Keratinocyte (primary cell): ENCODE data around the gene ILKAP. TPM values are rescaled to one million over a fixed set of nuclear protein-coding genes. Genes with fewer than 3 reads are reported as not detected.

Experiments
- DNase-seq: peaks from one replicate; pipeline ENCODE4 v3.0.0-alpha.2; 2011; ENCODE audit warnings: low read depth, missing footprints, low spot score
- FAIRE-seq: peaks from 2 replicates; lab custom pipeline; 2011; peaks lifted over from hg19 to GRCh38; lab: Jason Lieb, UNC
- H2AFZ ChIP-seq: 2 replicates; pipeline ENCODE4 v1.6.0; 2012; ENCODE audit warnings: low read length, control low read depth, inconsistent platforms; ENCODE audit not compliant: control insufficient read depth
- H3K27ac ChIP-seq: 2 replicates; pipeline ENCODE4 v1.5.1; 2011; ENCODE audit warnings: low read length; ENCODE audit not compliant: control insufficient read depth, insufficient read depth
- H3K27me3 ChIP-seq: 3 replicates; pipeline ENCODE4 v1.6.0; 2011; ENCODE audit warnings: low read length; ENCODE audit not compliant: control insufficient read depth, insufficient read depth; ENCODE audit errors: extremely low read depth
- H3K36me3 ChIP-seq, 2 experiments: 2 replicates in 1 of 2; 3 replicates in 1 of 2; pipeline ENCODE4 v1.5.1; 2011; ENCODE audit warnings: low read length in 2 of 2, mild to moderate bottlenecking in 1 of 2; ENCODE audit not compliant: control insufficient read depth in 2 of 2, insufficient read depth in 2 of 2; ENCODE audit errors: extremely low read depth in 1 of 2
- H3K4me1 ChIP-seq: 3 replicates; pipeline ENCODE4 v1.5.1; 2011; ENCODE audit warnings: low read length; ENCODE audit not compliant: control insufficient read depth, insufficient read depth; ENCODE audit errors: extremely low read depth
- H3K4me2 ChIP-seq: 3 replicates; pipeline ENCODE4 v1.6.0; 2011; ENCODE audit warnings: low read depth, low read length; ENCODE audit not compliant: control insufficient read depth, insufficient read depth; ENCODE audit errors: extremely low read depth
- H3K4me3 ChIP-seq, 3 experiments: fragments of 200-600 bp in 1 of 3; sonication (generic) in 1 of 3; 2 replicates in 2 of 3; 3 replicates in 1 of 3; pipeline ENCODE4 v1.5.1; 2011 to 2016; ENCODE audit warnings: low read length in 3 of 3, mild to moderate bottlenecking in 3 of 3, control low read depth in 2 of 3, inconsistent platforms in 1 of 3, low read depth in 1 of 3, mixed read lengths in 1 of 3, mixed run types in 1 of 3, moderate library complexity in 1 of 3; ENCODE audit not compliant: control insufficient read depth in 2 of 3, insufficient read depth in 2 of 3; ENCODE audit errors: extremely low read depth in 1 of 3
- H3K79me2 ChIP-seq: 2 replicates; pipeline ENCODE4 v1.6.0; 2012; ENCODE audit warnings: low read length; ENCODE audit not compliant: control insufficient read depth, insufficient read depth
- H3K9ac ChIP-seq: 3 replicates; pipeline ENCODE4 v1.6.0; 2011; ENCODE audit warnings: low read length; ENCODE audit not compliant: control insufficient read depth, insufficient read depth; ENCODE audit errors: extremely low read depth
- H3K9me1 ChIP-seq: 3 replicates; pipeline ENCODE4 v1.6.0; 2011; ENCODE audit warnings: low read length; ENCODE audit not compliant: control insufficient read depth, insufficient read depth; ENCODE audit errors: extremely low read depth
- H3K9me3 ChIP-seq: 2 replicates; pipeline ENCODE4 v1.5.1; 2012; ENCODE audit warnings: low read depth, low read length; ENCODE audit not compliant: control insufficient read depth
- H4K20me1 ChIP-seq: 3 replicates; pipeline ENCODE4 v1.6.0; 2011; ENCODE audit warnings: low read length; ENCODE audit not compliant: control insufficient read depth, insufficient read depth; ENCODE audit errors: extremely low read depth
- EZH2 ChIP-seq: IDR thresholded peaks from one replicate; pipeline ENCODE4 v1.6.1; 2012; ENCODE audit warnings: inconsistent platforms, mild to moderate bottlenecking, low read length, moderate library complexity
- dilution Hi-C: fragments of 300-500 bp; cut with MboI; formaldehyde crosslinking; loops from one replicate; pipeline ENCODE4 v1.7.0; 2020; ENCODE audit warnings: low sequenced_read_pairs; ENCODE audit not compliant: extremely low pct_ligation_motif_present
- polyA plus RNA-seq, 5 experiments: library from polyadenylated mRNA; depleted of rRNA in 3 of 5; stranded (reverse) in 3 of 5; stranded (forward) in 1 of 5; unstranded in 1 of 5; fragments of >200 nt; gene quantifications; 1 replicate in 1 of 5; 2 replicates in 3 of 5; 3 replicates in 1 of 5; pipeline versions ENCODE4 v1.2.1 to v1.2.3, GENCODE V29; 2011 to 2012; ENCODE audit warnings: missing spikeins in 2 of 5, low read depth in 1 of 5, low replicate concordance in 1 of 5
- TF ChIP-seq, protein P1 (sequence below), 3 experiments: IDR thresholded peaks in 1 of 3; conservative IDR thresholded peaks in 1 of 3; optimal IDR thresholded peaks in 1 of 3; 2 replicates in 2 of 3; 3 replicates in 1 of 3; pipeline versions ENCODE3 to v1.5.1; 2011; ENCODE audit warnings: low read length in 3 of 3, mild to moderate bottlenecking in 3 of 3, moderate library complexity in 2 of 3, control low read depth in 1 of 3, inconsistent platforms in 1 of 3; ENCODE audit not compliant: insufficient read depth in 2 of 3; ENCODE audit errors: extremely low read depth in 1 of 3

Gene ILKAP
- polyA plus RNA-seq, 1 donor (not counting 4 experiments of a cell fraction or from before 2014, with no cell fraction given), result 39.1 TPM

DNA sequence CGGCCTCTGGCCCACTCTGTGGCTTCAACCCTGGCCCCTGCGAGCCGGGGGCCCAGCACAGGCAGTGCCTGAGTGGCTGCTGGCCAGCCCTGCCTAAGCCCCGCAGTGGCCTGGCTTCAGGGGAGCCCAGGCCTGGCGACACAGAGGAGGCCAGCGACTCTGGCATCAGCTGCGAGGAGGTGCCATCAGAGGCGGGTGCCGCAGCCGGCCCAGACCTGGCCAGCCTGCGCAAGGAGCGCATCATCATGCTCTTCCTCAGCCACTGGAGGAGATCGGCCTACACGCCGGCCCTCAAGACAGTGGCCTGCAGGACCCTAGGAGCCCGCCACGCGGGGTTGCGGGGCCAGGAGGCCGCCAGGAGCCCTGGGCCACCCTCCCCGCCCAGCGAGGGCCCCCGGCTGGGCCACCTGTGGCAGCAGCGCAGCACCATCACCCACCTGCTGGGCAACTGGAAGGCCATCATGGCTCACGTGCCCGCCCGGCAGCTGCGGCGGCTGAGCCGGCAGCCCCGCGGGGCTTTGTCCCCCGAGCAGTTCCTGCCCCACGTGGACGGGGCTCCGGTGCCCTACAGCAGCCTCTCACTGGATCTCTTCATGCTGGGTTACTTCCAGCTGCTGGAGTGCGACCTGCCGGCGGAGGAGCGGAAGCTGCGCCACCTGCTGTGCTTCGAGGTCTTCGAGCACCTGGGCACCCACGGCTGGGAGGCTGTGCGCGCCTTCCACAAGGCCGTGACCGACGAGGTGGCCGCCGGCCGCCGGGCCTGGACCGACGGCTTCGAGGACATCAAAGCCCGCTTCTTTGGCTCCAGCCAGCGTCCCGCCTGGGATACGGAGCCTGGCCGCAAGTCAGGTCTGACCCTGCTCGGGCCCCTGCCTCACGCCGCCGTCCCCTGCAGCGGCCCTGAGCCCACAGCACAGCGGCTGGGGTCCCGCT, 72.5 kb downstream of the ILKAP start:
- Histone ChIP-seq H3K36me3 (no peaks in the 10 kb centered on the region), H3K79me2 (no peaks in the 10 kb centered on the region), H3K9ac (no peak overlapping the region), H3K4me2 (no peak overlapping the region), H3K9me1 (no peaks in the 10 kb centered on the region), H4K20me1 (no peaks in the 10 kb centered on the region), H2AFZ (no peak overlapping the region), H3K27me3 (peaks cover 5% of the 10 kb centered on the region), H3K27ac (no peak overlapping the region), H3K4me3 (no peak overlapping the region), H3K9me3 (no peaks in the 10 kb centered on the region), H3K4me1 (no peaks in the 10 kb centered on the region)
- FAIRE-seq (no peak), DNase-seq (no peak)
- dilution Hi-C loops, result no loop called here
- TF ChIP-seq EZH2, result no peak
- TF ChIP-seq, protein P1, sequence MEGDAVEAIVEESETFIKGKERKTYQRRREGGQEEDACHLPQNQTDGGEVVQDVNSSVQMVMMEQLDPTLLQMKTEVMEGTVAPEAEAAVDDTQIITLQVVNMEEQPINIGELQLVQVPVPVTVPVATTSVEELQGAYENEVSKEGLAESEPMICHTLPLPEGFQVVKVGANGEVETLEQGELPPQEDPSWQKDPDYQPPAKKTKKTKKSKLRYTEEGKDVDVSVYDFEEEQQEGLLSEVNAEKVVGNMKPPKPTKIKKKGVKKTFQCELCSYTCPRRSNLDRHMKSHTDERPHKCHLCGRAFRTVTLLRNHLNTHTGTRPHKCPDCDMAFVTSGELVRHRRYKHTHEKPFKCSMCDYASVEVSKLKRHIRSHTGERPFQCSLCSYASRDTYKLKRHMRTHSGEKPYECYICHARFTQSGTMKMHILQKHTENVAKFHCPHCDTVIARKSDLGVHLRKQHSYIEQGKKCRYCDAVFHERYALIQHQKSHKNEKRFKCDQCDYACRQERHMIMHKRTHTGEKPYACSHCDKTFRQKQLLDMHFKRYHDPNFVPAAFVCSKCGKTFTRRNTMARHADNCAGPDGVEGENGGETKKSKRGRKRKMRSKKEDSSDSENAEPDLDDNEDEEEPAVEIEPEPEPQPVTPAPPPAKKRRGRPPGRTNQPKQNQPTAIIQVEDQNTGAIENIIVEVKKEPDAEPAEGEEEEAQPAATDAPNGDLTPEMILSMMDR (optimal IDR thresholded peaks at IDR 0.05 in 1 of 3, IDR thresholded peaks at IDR 0.05 in 1 of 3, conservative IDR thresholded peaks at IDR 0.05 in 1 of 3; ENCODE audit: extremely low read depth in 1 of 3, insufficient read depth in 2 of 3, low read length in 3 of 3), result no peak

DNA sequence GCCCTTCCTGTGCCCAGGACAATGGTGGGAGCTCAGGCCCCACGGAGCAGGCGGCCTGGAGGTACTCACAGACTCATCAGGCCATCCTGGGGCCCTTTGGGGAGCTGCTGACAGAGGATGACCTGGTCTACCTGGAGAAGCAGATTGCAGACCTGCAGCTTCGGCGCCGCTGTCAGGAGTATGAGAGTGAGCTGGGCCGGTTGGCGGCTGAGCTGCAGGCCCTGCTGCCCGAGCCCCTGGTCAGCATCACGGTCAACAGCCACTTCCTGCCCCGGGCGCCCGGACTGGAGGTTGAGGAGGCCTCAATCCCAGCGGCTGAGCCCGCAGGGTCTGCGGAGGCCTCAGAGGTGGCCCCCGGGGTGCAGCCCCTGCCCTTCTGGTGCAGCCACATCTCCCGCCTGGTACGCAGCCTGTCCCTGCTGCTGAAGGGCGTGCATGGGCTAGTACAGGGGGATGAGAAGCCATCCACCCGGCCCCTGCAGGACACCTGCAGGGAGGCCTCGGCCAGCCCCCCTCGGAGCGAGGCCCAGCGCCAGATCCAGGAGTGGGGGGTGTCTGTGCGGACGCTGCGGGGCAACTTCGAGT, 73.3 kb downstream of the ILKAP start:
- Histone ChIP-seq H2AFZ (no peak overlapping the region), H3K9me1 (no peaks in the 10 kb centered on the region), H3K27ac (no peak overlapping the region), H3K36me3 (no peaks in the 10 kb centered on the region), H3K4me2 (no peak overlapping the region), H3K27me3 (peaks cover 5% of the 10 kb centered on the region), H4K20me1 (no peaks in the 10 kb centered on the region), H3K4me1 (no peaks in the 10 kb centered on the region), H3K9me3 (no peaks in the 10 kb centered on the region), H3K79me2 (no peaks in the 10 kb centered on the region), H3K4me3 (no peak overlapping the region), H3K9ac (no peak overlapping the region)
- DNase-seq, result no peak
- no peak for FAIRE-seq
- TF ChIP-seq, protein P1 (optimal IDR thresholded peaks at IDR 0.05 in 1 of 3, IDR thresholded peaks at IDR 0.05 in 1 of 3, conservative IDR thresholded peaks at IDR 0.05 in 1 of 3; ENCODE audit: extremely low read depth in 1 of 3, insufficient read depth in 2 of 3, low read length in 3 of 3), result no peak
- TF ChIP-seq EZH2, result no peak
- dilution Hi-C loops, result no loop called here
